ENCODE results near the gene MEFV.

The MEFV gene

GRCh38 chr16:3256146-3256865 is at the start of gene MEFV:
Gene MEFV, minus strand, starts transcription at chr16:3256633. Its CDS starts 46 bp downstream, at chr16:3256587.
- TF ChIP-seq CTCF (conservative IDR thresholded peaks at IDR 0.05; ENCODE audit: low read depth, low read length): no peak
- H3K4me3 ChIP-seq (ENCODE audit: low read length): no peak within 1 kb of the TSS
- DNase-seq (ENCODE audit: low read depth): no peak

GRCh38 chr16:3306078-3306477 is 49.6 kb upstream of the MEFV start:
- no peak for TF ChIP-seq CTCF (conservative IDR thresholded peaks at IDR 0.05; ENCODE audit: low read depth, low read length)
- DNase-seq (ENCODE audit: low read depth): no peak
- H3K4me3 ChIP-seq (ENCODE audit: low read length): peak overlapping the region; percentile 59

GRCh38 chr16:3305109-3306068 is 49.0 kb upstream of the MEFV start, which contains the start of the genes TIGD7 and ZNF75A:
Gene TIGD7, minus strand, starts transcription at chr16:3305430. Its CDS starts 4,816 bp downstream, at chr16:3300614.
Gene ZNF75A, plus strand, starts transcription at chr16:3305497. Its CDS starts 2,932 bp downstream, at chr16:3308429.
- peak within 1 kb of the TSS; percentile 59 for H3K4me3 ChIP-seq (ENCODE audit: low read length)
- DNase-seq (ENCODE audit: low read depth): peak; percentile 65
- TF ChIP-seq CTCF (conservative IDR thresholded peaks at IDR 0.05; ENCODE audit: low read depth, low read length): no peak

- DNase-seq (ENCODE audit: low read depth): peak; percentile 89
- H3K4me3 ChIP-seq (ENCODE audit: low read length): peak overlapping the region; percentile 59
- TF ChIP-seq CTCF (conservative IDR thresholded peaks at IDR 0.05; ENCODE audit: low read depth, low read length): no peak
These were observed 47.9 kb upstream of the MEFV start for GRCh38 chr16:3304370-3304769.

GRCh38 chr16:3295783-3296182 is 39.4 kb upstream of the MEFV start:
- H3K4me3 ChIP-seq (ENCODE audit: low read length): no peak overlapping the region
- no peak for DNase-seq (ENCODE audit: low read depth)
- TF ChIP-seq CTCF (conservative IDR thresholded peaks at IDR 0.05; ENCODE audit: low read depth, low read length): no peak

- no peak for DNase-seq (ENCODE audit: low read depth)
- H3K4me3 ChIP-seq (ENCODE audit: low read length): no peak overlapping the region
- no peak for TF ChIP-seq CTCF (conservative IDR thresholded peaks at IDR 0.05; ENCODE audit: low read depth, low read length)
These were observed 38.8 kb upstream of the MEFV start for GRCh38 chr16:3295209-3295608.

All from retinal pigment epithelial cell (primary cell).